ENCODE results near the gene ETNPPL.

GRCh38 chr4:108716340-108716739 is 46.5 kb downstream of the ETNPPL start:
- no peak for TF ChIP-seq CTCF (IDR thresholded peaks at IDR 0.05)
- TF ChIP-seq POLR2A (IDR thresholded peaks at IDR 0.05) = no peak
